Left renal pelvis (tissue), 4 donors: ENCODE results near the gene KCNIP2. TPM values are rescaled to one million over a fixed set of nuclear protein-coding genes. Genes with fewer than 3 reads are reported as not detected.
"Not testable (repeated sequence)": the region's sequence is repeated elsewhere in the genome, so short reads cannot be mapped to it uniquely, and the experiment has no call there.

Experiments used
- DNase-seq, 4 donors: peaks; one replicate each; pipeline ENCODE4 v3.0.0-alpha.2; 2013; ENCODE audit warnings: low read depth in 4 of 4, low spot score in 3 of 4
- polyA plus RNA-seq, 4 donors: library from polyadenylated mRNA; unstranded; fragments of 120-200 nt; gene quantifications; one replicate each; pipeline ENCODE4 v1.2.1, GENCODE V29; 2013; ENCODE audit not compliant: insufficient read length in 4 of 4

The KCNIP2 gene
- polyA plus RNA-seq, 4 donors = 3.3 to 7.9 (median 5.3) TPM

DNA sequence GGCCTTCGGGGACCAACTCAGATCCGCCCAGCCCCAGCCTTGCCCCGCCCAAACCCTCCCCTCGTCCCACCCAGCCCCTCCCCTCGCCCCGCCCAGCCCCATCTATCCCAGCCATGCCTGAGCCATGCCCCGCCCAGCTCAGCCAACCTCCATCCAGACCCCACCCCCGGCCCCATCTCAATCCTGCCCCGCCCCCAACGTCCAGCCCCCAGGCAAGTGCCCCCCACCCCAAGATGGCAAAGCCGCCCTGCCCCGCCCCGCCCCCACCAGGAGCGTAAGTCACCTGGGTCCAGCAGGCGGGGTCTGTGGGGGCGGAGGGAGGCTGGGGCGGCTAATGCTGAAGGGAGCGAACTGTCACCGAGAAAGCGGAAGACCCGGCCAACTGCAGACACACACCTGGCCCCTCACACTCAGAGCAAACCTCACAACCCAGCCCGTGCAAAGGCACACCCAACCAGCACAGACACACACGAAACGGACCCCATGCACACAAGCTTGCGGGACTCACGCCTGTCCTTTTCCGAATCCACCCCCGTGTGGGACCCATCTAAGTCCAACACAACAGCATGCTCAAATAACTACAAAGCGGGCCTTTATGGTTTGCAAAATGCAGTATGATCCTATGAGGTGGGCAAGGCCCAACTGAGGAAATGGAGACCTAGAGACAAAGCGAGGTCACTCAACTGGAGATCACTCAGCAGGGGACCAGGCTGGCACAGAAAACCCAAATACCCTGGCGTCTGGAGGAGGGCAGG, 13.9 kb downstream of the KCNIP2 start:
- DNase-seq = no peak

DNA sequence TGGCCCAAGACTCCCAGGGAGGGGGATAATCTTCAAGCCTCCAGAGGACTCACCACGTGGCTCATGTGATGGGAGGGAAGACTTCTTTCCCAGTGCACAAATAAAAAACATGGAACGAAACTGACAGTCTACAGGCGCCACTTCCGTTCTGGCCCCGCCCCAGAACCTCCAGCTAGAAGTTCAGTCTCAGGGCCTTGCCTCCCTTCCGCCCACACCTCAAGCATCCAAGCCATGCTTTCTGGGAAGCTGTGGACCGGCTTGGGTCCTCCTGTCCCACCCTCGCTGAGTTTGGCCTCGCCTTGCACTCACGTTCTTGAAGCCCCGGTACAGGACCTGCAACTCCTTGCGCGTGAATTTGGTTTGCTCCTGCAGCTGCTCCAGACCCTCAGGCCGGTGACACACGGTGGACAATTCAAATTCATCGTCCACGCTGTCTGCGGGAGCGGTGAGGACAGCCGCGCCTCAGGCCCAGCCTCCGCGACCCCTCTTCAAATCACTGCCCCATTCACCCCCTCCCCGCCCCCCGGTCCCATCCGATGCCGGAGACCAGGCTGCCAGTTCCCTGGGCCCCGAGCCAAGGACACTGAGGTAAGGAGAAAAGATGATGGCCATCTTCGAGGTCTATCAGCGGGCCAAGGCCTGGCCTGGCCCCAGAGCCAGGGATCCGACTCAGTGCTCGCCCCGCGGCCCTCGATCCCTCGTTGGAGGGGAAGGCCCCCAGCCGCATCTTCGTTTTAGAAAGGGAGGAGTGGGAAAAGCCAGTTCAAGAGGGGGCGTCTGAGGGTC, 14.6 kb downstream of the KCNIP2 start:
- no peak for DNase-seq

DNA sequence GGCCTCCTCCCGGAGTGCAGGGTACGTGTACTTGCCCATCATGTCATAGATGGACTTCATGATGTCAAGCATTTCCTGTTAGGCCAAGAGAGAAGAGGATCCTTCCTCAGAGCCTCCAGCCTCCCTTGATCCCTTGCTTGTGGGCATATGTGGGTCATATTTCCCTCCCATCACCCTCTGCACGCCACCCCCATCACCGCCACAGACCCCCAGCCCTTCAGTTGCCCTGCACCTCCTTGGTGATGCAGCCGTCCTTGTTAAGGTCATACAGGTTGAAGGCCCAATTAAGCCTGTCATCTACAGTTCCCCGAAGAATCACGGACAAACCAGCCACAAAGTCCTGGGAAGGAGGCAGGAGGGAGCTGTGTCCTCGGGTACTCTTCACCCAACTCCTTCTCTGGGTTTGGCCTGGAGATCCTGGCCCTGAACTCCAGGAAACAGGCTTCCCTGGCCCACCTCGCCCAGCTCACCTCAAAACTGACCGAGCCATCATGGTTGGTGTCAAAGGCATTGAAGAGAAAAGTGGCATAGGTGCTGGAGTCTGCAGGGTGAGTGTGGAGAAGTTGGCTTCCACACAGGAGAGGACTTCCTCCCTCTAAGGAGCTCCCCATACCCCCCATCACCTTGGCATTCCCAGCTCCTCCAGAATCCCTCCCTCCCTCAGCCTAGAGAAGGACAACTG, 15.5 kb downstream of the KCNIP2 start:
- no peak for DNase-seq

- no peak for DNase-seq
Measured at GRCh38 chr10:101826852-101827434, 16.7 kb downstream of the KCNIP2 start.

DNA sequence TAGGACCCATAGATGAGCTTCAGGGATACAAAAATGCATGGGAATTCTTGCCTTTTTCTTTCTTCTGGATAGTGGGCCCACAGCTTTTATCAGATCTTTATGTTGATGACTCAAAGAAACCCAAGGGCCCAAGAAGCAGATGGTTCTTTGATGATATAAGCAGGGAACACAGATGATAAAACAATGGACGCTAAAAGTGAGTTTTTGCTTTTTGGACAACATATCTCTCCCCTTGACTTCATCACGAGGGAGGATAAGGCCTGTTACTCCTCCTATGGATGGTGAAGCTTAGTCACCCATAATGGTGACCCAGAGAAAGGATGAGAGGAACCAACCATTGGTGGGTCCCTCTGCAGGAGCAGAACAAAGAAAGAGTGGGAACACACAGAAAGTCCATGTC, 18.9 kb downstream of the KCNIP2 start:
- DNase-seq = no peak

DNA sequence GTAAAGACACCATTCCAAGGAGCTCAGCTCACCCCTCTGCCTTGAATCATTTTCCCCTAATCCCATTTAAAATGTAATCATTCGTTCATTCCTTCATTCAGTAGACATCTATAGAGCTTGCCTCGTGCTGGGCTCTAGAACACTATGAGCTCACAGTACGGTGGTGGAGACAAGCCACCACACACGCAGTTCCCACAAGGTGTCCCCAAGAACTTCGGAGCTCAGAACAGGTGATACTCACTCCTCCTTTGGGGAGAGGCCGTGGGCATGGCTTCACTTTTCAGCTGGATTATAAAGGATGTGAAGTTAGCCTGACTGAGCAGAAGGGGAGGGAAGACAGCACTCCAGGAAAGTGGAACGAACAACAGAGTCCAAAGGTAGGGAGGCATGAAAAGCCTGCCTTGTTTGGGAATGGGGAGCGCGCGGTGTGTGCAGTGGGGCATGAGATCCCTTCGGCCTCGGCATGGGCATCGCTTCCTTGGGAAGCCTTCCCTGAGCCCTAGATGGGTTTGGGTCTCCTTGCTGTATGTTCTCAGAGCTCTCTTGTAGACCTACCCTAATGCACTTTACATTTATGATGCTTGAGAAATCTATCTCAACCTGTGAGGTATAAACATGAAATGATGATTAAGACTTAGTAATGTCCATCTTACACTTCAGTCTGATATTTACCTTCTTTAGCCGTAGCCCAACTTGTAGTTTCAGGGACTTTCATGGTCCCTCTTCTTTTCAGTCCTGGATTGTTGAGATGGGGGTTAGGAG, 24.5 kb downstream of the KCNIP2 start:
- no peak for DNase-seq

GRCh38 chr10:101818119-101818871, 25.3 kb downstream of the KCNIP2 start, which contains the start of gene OGA:
OGA (minus strand) TSS chr10:101818444; CDS start chr10:101818022, 422 bp downstream.
- DNase-seq = peak; percentile 95 to 98 (median 98)

DNA sequence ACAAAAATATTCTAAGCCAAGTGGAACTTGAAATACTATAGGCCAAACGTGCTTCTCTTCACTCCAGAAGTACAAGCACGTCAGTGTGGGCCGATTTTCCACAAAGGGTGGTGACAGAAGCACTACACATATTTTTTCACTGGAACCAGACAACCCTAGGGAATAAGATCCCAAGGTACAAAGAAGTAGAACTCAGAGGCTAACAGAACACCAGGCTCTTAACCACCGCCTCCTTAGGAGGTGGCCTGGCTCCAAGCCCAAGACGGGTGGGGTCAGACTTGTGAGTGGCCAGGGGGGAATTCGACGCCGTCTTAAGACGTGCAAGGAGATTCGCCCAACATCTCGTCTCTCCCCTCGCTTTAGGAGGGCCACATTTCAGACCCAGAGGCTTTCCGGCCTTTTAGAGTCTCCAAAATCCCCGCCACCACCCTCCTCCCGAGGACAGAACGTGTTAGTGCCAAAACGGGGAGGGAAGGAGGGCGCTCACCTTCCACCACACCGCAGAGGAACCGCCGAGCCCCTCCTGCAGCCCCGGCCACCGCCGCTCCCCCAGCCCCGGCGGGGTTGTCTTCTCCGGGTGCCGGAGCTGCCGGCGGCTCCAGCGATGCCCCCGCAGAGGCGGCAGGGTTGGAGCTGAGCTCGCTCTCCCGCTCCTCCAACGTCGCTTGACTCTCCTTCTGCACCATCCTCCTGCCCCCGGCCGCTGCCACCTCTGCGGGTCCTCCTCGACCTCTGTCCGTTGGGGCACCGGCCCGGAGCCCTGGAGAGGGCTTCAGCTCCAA, 26.1 kb downstream of the KCNIP2 start:
- peak in 3 of 4 donors; percentile 75 to 76 (median 76) for DNase-seq

GRCh38 chr10:101816913-101817336, 26.7 kb downstream of the KCNIP2 start:
- no peak for DNase-seq

GRCh38 chr10:101816376-101816775, 27.2 kb downstream of the KCNIP2 start:
- no peak for DNase-seq

DNA sequence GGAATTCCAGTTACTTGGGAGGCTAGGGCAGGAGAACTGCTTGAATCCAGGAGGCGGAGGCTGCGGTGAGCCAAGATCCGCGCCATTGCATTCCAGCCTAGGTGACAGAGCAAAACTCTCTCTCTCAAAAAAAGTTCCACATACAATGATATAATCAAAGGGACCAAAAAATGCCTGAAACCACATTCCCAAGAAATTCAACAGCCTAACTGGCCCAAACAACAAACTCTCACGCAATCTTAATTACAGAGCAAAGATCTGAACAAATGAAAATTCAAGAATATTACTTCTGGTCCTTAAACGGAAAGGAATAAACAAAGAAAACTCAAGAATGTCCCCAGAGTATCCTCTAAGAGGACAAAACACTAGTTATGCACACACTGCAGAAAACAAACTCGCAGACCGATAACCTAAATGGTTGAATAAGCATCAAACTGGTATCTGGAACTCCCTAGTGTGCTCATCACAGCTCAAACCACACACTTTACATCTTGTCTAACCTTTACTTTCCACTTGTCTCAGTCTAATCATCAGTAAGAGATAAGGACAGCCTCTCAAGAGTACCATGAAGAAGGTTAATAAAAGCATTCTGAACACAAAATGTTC, 29.0 kb downstream of the KCNIP2 start:
- no peak for DNase-seq

DNA sequence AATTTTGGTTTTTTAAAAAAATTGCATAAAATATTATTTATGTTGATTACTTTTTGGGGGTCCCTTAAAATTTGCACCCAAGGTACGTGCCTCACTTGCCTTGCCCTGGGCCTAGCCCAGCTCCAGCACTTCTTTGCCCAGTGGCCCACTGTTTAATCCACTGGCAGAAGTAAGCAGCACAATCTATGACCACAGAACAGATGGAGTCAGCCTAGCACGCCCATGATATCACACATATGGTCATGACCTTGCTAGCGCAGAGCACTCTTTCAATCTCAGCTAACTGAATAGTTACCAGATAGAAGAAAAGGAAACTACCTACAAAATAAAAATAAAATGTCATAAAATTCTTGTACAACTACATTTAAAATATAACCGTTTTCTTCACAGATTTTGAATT, 31.0 kb downstream of the KCNIP2 start:
- DNase-seq = no peak

GRCh38 chr10:101807158-101807557, 36.4 kb downstream of the KCNIP2 start:
- DNase-seq = no peak

DNA sequence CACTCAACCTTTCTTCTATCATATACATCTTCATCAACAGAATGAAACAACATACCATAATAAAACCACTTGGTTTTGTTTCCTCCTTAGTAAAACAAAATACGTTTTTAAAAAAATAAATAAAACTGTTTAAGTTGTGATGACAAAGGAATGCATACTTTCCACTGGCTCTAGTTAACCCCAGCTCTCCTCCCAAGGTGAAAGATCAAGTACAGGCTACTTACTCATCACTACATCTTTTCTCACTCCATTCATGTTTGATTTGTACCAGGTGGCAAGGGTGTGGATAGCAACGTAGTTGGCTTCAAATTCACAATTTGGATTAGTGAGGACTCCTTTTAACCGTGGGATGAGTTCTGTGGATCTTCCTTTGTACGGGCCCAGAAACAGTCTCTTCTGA, 40.1 kb downstream of the KCNIP2 start:
- no peak for DNase-seq

DNA sequence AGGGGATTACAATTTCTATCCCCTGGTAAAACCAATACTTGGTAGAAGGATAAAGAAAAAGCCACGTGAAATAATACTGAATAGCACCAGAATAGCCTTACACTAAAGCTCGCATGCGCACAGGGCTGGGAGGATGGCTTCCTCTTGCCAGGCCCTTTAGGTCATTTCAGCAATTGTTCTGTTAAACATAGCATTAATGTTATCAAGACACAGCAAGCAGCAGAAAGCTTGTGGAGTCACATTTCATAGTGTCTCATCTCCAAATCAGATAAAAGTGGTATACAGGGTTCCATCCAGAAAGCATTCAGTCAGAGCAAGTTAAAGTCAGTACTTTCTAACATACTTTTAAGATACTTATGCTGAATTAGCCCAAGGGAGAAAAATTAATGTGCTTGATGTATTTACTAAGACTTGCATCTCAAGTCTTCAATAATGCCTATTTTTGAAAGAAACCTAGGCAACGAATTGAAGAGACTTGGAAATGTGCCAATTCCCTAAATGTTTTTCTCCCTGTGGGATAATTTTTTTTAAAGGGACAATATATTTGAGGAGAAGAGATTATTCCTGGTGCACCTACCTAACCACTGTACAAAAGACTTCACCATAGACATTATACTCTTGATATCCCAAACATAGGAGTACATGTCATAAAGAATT, 46.1 kb downstream of the KCNIP2 start:
- DNase-seq = no peak

GRCh38 chr10:101793526-101793925, 50.1 kb downstream of the KCNIP2 start:
- no peak for DNase-seq

DNA sequence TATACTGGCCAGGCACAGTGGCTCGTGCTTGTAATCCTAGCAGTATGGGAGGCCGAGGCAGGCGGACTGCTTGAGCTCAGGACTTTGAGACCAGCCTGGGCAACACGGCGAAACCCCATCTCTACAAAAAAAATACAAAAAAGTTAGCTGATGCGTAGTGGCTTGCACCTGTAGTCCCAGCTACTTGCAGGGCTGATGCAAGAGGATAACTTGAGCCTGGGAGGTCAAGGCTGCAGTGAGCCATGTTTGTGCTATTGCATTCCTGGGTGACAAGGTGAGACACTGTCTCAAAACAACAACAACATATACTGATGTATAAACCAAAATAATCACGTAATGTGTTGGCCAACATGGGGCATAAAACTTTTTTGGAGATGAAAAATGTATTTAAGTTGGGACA, 53.9 kb downstream of the KCNIP2 start:
- no peak for DNase-seq

DNA sequence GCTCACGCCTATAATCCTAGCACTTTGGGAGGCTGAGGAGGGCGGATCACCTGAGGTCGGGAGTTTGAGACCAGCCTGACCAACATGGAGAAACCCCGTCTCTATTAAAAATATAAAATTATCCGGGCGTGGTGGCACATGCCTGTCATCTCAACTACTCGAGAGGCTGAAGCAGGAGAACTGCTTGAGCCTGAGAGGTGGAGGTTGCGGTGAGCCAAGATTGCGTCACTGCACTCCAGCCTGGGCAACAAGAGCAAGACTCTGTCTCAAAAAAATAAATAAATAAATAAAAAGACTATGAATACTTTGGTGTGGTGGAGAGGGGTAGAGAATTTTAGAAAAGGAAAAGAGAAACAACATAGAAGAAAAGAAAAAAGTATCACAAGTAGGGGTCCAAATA, 54.4 kb downstream of the KCNIP2 start:
- DNase-seq = not testable (repeated sequence)
